Frontal cortex (tissue), 4 donors: Measurements from ENCODE around the gene NUP133. TPM values are rescaled to one million over a fixed set of nuclear protein-coding genes. Genes with fewer than 3 reads are reported as not detected.

Experiments
- DNase-seq, 2 donors: peaks; one replicate each; pipeline ENCODE4 v3.0.0; 2012; ENCODE audit warnings: low spot score in 2 of 2
- FAIRE-seq: peaks from 2 replicates; lab custom pipeline; 2012; peaks lifted over from hg19 to GRCh38; lab: Jason Lieb, UNC
- total RNA-seq: library from RNA; depleted of rRNA; stranded (reverse); fragments of >200 nt; gene quantifications from one replicate; pipeline ENCODE4 v1.2.3, GENCODE V29; 2014
- donor health status: control.
- donor health status: control.
- donor health status: control.

The NUP133 gene
- total RNA-seq, 1 donor from 2014 or later = 65.6 TPM

- DNase-seq (no peak), FAIRE-seq (no peak)
These were observed 52.1 kb downstream of the NUP133 start for GRCh38 chr1:229456016-229456415.

DNA sequence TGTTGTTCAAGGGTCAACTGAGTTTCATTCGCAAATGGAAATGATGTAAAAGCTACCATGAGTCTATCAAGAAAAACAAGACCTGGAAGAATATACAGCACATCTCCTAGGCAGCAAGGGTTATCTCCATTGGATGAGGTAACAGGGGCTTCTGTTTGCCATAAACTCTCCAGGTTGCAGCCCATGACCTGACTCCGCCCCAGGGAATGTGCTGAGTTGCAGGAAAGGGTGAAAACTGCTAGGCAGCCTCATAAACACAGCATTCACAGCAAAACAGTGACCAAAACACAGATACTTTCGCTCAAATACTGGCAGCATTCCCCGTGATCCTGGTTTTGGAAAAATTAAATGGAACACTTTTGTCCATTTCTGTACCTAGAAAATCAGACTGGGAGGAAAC lies 54.1 kb downstream of the NUP133 start:
- DNase-seq = no peak
- FAIRE-seq = no peak

GRCh38 chr1:229452956-229453801 lies 55.0 kb downstream of the NUP133 start:
- DNase-seq = no peak
- no peak for FAIRE-seq

DNA sequence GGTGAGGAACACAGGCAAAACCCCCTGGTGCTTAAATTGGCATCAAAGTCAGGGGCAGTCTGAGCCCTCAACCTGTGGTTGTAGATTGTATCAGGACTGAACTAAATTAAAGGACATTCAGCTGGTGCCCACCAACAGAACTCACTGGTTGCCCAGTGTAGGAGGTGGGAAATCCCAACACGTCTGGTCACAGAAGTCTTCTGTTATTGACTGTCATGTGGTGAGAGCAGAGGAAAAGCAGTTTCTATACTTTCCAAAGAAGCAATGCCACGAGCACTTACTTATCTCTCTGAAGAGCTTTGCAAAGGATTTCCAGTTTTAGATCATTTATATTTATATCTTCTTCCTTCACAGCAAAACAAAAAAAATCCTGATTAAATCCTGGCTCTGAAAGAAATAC lies 59.3 kb downstream of the NUP133 start:
- DNase-seq = no peak
- FAIRE-seq = no peak

GRCh38 chr1:229448354-229448753 lies 59.8 kb downstream of the NUP133 start:
- FAIRE-seq (no peak), DNase-seq (no peak)

- DNase-seq (no peak), FAIRE-seq (no peak)
These were observed 60.3 kb downstream of the NUP133 start for GRCh38 chr1:229447809-229448252.

GRCh38 chr1:229445828-229446227 lies 62.3 kb downstream of the NUP133 start:
- DNase-seq (no peak), FAIRE-seq (no peak)

DNA sequence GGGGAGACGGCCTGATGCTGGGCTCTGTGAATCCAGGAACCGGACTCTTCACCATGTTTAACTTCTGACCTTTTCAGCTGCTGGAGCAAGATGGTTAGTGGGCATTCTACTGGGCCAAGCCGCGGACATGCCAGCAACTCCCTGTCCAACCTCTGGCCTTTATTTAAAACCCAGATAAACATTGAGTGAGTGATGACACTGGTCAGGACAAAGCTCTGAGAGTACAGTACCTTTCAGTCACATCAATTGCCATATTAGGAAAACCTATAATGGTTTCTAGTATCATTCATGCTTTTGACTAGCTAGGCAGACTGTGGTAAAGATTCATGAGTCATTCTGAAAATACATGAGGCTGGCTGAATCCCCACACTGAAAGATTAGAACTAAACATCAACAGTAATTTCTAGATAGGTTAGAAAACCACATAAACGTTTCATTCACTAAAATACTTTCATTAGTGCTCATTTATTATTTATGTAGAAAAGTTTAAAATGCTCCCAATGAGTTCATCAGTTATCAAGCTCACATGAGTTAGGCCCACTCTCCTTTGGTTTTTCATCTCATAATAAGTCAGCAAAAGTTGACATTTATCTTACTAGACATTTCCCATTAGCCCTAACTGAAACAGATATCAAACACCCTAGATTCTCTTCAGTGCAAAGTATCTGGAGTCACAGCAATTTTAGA lies 67.1 kb downstream of the NUP133 start:
- no peak for FAIRE-seq
- DNase-seq = no peak

GRCh38 chr1:229438021-229438420 lies 70.1 kb downstream of the NUP133 start:
- FAIRE-seq = no peak

DNA sequence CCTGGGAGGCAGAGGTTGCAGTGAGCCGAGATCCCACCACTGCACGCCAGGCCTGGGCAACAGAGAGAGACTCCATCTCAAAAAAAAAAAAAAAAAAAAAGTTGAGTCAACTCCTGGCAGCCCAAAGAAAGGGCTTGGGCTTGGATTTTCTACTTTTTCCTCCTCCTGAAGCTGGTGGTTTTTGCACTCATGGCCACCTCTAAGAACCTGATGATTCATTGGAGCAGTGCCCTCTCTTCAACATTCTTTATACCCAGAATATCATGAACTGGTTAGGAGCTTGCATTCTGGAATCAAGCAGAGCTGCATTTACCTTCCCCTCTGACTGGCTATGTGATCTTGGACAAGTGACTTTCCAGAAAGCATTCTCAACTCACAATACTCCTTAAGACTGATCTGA lies 70.7 kb downstream of the NUP133 start:
- FAIRE-seq (no peak), DNase-seq (no peak)

More at GRCh38 chr1:229438021-229438420, 70.1 kb downstream of the NUP133 start:
- DNase-seq = no peak

GRCh38 chr1:229436201-229436600 lies 71.9 kb downstream of the NUP133 start:
- DNase-seq = no peak
- FAIRE-seq = no peak

DNA sequence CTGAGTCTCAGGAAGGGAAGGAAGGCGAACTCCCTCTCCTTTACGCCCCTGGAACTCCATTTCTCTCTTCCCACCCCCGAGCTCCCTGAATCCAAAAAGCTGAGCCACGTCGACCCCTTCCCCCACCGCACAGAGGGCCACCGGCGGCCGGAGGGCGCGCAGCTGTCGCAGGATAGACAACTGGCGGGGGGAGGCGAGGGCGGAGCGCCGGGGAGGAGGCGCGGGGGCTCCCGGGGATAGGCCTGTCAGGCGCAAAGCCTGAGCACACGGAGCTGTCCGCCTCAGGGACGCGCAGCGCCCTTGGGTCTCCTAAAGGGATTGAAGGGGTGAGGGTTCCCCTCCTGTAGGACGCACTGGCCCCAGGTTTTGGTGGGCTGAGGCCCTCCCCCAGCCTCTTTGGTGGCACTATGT lies 73.5 kb downstream of the NUP133 start:
- no peak for DNase-seq
- FAIRE-seq = no peak

GRCh38 chr1:229434005-229434640 lies 74.0 kb downstream of the NUP133 start, which contains the start of gene ACTA1:
TSS of gene ACTA1 (minus strand) at chr1:229434094. CDS start at chr1:229433115, 979 bp downstream.
- DNase-seq (no peak), FAIRE-seq (no peak)

- FAIRE-seq = no peak
- no peak for DNase-seq
These were observed 74.7 kb downstream of the NUP133 start for GRCh38 chr1:229433364-229434004.

DNA sequence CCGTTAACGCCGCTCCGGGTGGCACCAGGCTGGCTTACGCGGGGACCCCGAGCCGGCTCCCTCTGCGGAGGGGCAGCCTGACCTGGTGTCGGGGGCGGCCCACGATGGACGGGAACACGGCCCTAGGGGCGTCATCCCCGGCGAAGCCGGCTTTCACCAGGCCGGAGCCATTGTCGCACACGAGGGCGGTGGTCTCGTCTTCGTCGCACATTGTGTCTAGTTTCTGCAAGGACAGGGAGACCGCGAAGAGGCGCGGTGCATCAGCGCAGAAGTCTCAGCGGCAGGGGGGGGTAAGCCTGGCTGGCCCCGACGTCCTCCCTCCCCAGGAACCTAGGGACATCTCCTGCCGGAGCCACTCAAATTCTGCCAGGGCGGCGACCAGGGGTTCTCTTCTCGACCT lies 75.2 kb downstream of the NUP133 start:
- no peak for DNase-seq
- no peak for FAIRE-seq

- DNase-seq (no peak), FAIRE-seq (no peak)
These were observed 76.1 kb downstream of the NUP133 start for GRCh38 chr1:229432116-229432461.

DNA sequence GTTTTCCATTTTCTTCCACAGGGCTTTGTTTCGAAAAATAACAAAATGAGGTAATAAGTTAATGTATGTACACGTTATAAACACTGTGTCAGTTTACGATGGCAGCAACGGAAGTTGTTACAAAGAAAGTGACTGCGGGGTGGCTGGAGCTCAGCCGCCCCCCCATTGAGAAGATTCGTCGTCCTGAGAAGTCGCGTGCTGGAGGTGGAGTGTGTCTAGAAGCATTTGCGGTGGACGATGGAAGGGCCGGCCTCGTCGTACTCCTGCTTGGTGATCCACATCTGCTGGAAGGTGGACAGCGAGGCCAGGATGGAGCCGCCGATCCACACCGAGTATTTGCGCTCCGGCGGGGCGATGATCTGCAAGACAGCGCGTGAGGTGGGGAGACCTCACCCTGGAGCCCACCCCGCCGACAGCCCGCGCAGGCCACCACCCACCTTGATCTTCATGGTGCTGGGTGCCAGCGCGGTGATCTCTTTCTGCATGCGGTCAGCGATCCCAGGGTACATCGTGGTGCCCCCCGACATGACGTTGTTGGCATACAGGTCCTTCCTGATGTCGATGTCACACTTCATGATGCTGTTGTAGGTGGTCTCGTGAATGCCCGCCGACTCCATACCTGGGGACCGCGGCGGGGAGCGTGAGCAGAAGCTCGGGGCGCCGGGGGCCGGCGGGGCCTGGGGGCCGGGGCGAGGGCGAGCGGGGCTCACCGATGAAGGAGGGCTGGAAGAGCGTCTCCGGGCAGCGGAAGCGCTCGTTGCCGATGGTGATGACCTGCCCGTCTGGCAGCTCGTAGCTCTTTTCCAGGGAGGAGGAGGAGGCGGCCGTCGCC lies 76.6 kb downstream of the NUP133 start:
- DNase-seq = no peak
- FAIRE-seq = no peak

DNA sequence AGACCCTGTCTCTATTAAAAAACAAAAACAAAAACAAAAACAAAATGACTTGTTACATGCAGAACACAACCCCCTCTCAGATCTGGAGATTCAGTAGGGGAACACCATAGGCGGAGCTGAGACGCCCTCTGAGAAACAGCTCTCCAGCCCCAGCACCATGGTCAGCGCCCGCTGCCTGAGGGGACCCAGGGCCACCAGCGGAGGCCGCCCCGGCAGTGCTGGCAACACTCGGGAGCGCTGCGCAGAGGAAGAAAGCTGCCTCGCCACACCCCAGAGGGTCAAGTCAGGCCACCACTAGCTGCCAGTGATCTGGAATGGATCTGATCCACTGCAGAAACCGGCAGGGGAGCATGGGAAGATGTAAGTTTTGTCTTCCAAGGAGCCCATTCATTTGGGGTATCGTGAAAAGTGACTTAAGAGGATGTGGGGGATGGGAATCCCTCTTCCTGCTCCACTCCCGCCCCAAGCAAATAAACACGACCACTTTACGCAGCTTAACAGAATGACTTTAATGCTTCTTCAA lies 77.3 kb downstream of the NUP133 start:
- FAIRE-seq = no peak
- no peak for DNase-seq

DNA sequence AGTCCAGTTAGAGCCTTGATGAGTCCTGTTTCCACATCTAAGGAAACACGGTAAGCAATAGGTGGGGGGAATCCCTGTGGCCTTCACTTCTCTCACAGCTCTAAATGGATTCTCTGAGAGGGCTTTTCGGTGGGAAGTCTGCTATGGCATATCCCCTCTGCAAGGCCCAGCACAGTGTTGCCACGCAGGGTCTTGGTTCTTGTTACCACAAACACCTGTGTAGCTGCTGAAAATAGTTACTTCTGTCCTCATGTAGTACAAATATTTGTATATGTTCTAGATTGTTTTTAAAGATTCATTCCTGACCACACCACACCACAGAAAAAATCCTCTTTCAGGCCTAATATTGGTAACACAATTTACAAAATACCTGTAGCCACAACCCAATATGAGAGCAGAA lies 79.9 kb downstream of the NUP133 start:
- DNase-seq = no peak
- no peak for FAIRE-seq
